GM10266 (cell line): ENCODE data around the gene FBN2.

Experiments
- DNase-seq: peaks from one replicate; pipeline ENCODE4 v3.0.0; 2012; ENCODE audit errors: extremely low spot score
- TF ChIP-seq, protein P1 (sequence below): IDR thresholded peaks from 2 replicates; pipeline ENCODE4 v1.5.1; 2012; ENCODE audit warnings: mild to moderate bottlenecking, low read depth; ENCODE audit not compliant: control insufficient read depth, insufficient read depth; ENCODE audit errors: missing control alignments

Gene FBN2

DNA sequence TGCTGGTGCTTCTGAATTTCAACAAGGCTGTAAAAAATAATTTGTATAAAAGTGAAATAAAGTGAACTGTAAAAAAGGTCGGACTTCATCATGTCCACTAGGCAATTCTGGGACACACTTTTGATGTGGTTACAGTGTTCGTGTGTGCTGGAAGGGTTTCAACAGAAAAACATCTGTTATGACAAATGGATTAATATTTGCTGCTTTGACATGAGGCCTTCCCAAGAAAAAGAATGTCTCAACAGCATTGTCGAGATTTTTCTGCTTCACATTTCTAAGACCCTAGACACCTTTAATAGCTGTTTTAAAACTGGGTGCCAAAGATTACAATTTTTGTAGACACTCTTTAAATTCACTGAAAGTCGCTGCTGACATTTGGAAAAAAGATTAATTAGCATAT lies 237.9 kb downstream of the FBN2 start:
- no peak for DNase-seq

DNA sequence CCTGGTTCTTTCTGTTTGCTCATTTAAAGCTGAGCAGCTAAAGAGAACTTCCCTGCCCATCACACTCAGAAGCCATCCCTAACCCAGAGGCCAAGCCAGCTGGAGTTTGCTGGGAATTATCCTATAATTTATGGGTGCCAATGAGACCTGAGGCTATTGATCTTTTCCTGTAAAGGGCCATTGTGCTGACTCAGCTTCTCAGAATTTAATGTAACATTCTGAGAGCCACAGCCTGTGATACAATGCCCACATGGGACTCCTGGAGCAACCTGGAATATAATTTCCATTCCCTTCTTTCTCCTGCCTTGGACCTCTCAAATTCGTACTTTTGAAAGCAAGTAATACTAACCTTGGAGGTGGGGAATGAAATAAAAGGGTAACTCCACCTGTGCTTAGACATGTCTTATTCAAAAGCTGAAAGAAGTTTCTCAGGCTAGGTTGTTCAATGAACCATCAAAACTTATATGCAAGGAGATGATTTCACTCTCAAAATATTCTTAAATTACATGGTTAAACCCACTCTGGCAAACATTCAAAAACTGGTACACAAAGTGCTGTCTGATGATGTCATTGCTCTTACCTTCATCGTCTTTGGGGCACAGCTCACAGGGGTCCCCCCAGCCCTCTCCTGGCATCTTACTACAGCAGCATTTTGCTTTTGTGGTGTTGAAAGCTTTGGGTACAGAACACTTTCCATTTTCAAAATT lies 247.7 kb downstream of the FBN2 start:
- TF ChIP-seq, protein P1, sequence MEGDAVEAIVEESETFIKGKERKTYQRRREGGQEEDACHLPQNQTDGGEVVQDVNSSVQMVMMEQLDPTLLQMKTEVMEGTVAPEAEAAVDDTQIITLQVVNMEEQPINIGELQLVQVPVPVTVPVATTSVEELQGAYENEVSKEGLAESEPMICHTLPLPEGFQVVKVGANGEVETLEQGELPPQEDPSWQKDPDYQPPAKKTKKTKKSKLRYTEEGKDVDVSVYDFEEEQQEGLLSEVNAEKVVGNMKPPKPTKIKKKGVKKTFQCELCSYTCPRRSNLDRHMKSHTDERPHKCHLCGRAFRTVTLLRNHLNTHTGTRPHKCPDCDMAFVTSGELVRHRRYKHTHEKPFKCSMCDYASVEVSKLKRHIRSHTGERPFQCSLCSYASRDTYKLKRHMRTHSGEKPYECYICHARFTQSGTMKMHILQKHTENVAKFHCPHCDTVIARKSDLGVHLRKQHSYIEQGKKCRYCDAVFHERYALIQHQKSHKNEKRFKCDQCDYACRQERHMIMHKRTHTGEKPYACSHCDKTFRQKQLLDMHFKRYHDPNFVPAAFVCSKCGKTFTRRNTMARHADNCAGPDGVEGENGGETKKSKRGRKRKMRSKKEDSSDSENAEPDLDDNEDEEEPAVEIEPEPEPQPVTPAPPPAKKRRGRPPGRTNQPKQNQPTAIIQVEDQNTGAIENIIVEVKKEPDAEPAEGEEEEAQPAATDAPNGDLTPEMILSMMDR = no peak
- no peak for DNase-seq

More for the DNA sequence above, 237.9 kb downstream of the FBN2 start:
- TF ChIP-seq, protein P1 = no peak

DNA sequence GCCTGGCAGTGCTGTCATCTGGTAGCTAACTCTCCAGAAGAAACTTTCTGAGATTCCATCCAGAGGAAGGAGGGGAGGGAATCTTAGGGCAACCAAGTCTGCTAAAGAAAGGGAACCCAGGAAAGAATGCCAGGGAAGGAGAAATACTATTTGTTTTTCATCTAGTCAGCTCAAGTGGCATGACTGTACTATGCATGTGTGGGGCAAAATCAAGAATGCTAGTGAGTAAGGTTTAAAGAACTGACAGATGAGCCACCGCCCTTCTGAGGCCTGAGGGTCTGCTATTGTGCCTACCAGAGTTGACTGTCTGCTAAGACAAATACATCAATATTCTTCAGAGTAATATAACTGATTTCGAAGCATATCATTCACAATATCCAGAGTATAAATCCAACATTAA lies 250.3 kb downstream of the FBN2 start:
- TF ChIP-seq, protein P1 = no peak
- DNase-seq = no peak

DNA sequence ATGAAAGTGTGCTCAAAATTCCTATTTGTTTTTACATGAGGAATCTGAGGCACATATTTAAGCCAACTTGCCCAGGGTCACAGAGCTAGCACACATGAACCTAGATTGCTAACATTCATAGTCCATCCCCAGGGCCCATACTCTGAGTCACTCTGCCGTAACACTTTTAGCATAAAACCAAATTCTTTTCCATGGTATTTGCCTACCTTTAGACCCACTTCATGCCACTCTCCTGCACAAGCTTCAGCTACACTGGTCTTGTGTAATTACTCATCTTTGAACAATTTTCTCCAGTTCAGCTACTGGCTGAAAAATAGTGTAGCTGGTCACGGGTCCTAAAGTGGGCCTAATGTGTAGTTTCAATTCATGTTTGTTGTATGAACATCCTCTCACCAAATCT lies 253.8 kb downstream of the FBN2 start:
- TF ChIP-seq, protein P1 = no peak

DNA sequence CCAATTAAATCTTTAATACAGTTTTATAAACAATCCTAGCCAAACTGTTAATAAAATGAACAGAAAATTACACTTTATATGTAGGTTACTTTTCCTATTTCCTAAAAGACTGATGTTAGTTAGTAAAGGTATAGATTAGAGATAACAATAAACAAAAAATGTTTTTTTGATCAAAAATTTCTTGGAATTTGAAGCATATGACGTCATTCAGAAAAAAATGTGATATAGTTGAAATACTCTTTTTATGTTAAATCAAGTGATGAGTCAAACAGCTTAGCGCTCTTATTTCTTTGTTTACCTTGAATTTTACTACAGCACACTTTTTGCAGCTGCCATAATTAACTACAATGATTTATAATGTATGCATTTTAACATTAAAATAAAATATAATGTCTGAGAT lies 258.7 kb downstream of the FBN2 start:
- DNase-seq = no peak
- TF ChIP-seq, protein P1 = no peak

More for the DNA sequence above, 253.8 kb downstream of the FBN2 start:
- no peak for DNase-seq

DNA sequence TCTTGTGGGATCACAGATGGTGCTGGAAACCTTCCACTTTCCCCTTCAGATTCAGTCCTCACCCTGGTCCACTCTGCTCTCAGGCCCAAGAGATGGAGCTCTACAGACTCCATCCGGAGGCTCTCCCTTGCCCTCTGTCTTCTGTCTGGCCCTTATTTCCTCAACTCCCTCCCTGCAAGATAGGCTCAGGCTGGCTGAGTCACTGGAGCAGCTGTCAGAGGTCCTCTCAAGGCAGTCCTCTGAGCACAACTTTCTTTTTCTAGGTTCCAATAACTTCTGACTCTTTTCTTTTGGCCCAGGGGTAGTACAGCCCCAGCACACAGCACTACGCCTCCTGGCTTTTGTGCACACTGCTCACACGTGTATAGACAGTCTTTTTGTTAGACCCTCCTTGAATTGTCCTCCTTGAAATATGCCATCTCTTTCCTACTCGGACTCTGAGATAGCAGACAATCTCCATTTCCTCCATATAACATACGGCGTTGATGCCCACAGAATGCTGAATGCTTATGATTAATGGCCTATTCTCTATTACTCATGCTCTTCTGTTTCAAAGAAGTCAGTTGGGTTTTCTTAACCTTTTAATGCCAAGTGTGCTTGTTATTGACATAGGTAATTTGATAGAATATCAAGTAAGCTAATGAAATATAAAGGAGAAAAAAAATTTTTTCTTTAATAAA lies 261.4 kb downstream of the FBN2 start:
- TF ChIP-seq, protein P1 = no peak
- DNase-seq = no peak

DNA sequence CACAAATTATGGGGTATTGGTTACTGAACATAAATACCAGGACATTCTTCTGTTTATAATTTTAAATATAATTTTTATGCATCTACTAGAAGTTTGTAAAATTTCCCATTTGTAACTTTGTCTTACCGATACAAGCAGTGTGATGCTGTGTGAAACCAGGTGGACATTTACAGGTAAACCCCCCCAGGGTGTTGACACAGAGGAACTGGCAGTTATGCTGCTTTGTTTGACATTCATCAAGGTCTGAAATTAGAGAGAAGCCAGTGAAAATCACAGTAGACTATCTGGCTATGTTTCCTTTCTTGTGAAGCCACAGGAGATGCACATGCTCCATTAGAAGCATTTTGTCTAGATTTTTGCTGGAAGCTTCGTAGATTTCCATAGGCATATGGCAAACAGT lies 263.6 kb downstream of the FBN2 start:
- no peak for DNase-seq
- TF ChIP-seq, protein P1 = no peak
